Stimulated activated CD8-positive, alpha-beta memory T cell treated with anti-CD3 and anti-CD28 coated beads, Interleukin-2, amount 100 ng/mL, for 1 hour (primary cell): ENCODE measurements around the gene ARL2.

Experiments used
- DNase-seq, 2 donors: peaks; one replicate each; pipeline ENCODE4 v3.0.0-alpha.2; 2020; ENCODE audit warnings: low read depth in 2 of 2

Gene ARL2

GRCh38 chr11:65045728-65046127 is 31.8 kb downstream of the ARL2 start:
- DNase-seq = no peak

- DNase-seq = no peak
These were observed 33.8 kb downstream of the ARL2 start for GRCh38 chr11:65047581-65048422.

- DNase-seq = no peak
These were observed 37.5 kb downstream of the ARL2 start for GRCh38 chr11:65051398-65051858.

- no peak for DNase-seq
These were observed 40.0 kb downstream of the ARL2 start for GRCh38 chr11:65053827-65054508.

- DNase-seq = no peak
These were observed 41.6 kb downstream of the ARL2 start for GRCh38 chr11:65055538-65055937.

- DNase-seq = no peak
These were observed 43.0 kb downstream of the ARL2 start for GRCh38 chr11:65056999-65057398.

- DNase-seq = no peak
These were observed 43.6 kb downstream of the ARL2 start for GRCh38 chr11:65057526-65057925.

- DNase-seq = no peak
These were observed 44.1 kb downstream of the ARL2 start for GRCh38 chr11:65058012-65058411.

- no peak for DNase-seq
These were observed 44.6 kb downstream of the ARL2 start, which contains the start of gene NAALADL1 for GRCh38 chr11:65058419-65059054. Gene NAALADL1, minus strand, starts transcription at chr11:65058553. Its CDS starts 32 bp downstream, at chr11:65058521.

GRCh38 chr11:65059523-65059922 is 45.6 kb downstream of the ARL2 start:
- no peak for DNase-seq

- DNase-seq = no peak
These were observed 46.2 kb downstream of the ARL2 start for GRCh38 chr11:65059959-65060824.

GRCh38 chr11:65060913-65061408 is 47.0 kb downstream of the ARL2 start:
- no peak for DNase-seq

- no peak for DNase-seq
These were observed 49.6 kb downstream of the ARL2 start for GRCh38 chr11:65063532-65063931.

- no peak for DNase-seq
These were observed 50.9 kb downstream of the ARL2 start for GRCh38 chr11:65064847-65065240.

- DNase-seq = no peak
These were observed 51.9 kb downstream of the ARL2 start for GRCh38 chr11:65065851-65066250.

GRCh38 chr11:65066315-65066714 is 52.4 kb downstream of the ARL2 start:
- DNase-seq = no peak

GRCh38 chr11:65066805-65067291 is 52.9 kb downstream of the ARL2 start:
- DNase-seq = no peak

- no peak for DNase-seq
These were observed 53.5 kb downstream of the ARL2 start for GRCh38 chr11:65067446-65067845.

- DNase-seq = no peak
These were observed 55.3 kb downstream of the ARL2 start for GRCh38 chr11:65069217-65069616.
